Stimulated activated CD4-positive, alpha-beta T cell treated with anti-CD3 and anti-CD28 coated beads, TNF-alpha, amount 100 ng/mL, for 48 hours (primary cell): ENCODE measurements around the gene EIF1B.
"Not testable (repeated sequence)": the region's sequence is repeated elsewhere in the genome, so short reads cannot be mapped to it uniquely, and the experiment has no call there.

Experiments
- DNase-seq, 3 donors: peaks; one replicate each; pipeline ENCODE4 v3.0.0-alpha.2; 2020; ENCODE audit warnings: low read depth in 3 of 3

Gene EIF1B

DNA sequence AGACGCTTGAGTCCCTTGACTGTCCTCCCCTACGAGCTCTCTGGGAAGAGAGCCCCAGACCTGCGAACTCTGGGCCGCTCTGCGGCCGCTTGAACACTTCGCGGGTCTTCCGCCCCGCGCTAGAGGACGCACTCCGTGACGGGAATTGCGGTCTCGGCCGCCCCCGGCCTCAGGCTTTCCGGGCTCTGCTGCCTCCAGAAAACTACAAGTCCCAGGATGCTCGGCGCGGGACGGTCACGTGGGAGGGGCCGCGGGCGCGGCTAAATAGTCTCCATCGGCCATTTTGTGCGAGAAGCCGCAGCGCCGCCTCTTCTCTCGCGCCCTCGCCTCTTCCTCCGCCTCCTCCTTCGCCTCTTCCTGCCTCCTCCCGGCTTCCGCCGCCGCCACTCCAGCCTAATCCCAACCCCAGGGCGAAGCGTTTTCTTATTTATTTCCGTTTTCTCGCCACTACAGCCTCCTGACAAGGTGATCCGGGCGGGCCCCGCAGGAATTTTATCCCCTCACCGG, at the start of gene EIF1B:
Gene EIF1B (plus strand): TSS at position 290 of the 507 bp plus-strand sequence. CDS start 235 bp downstream, outside the sequence.
- DNase-seq = peak; percentile 96 to 97 (median 97)

DNA sequence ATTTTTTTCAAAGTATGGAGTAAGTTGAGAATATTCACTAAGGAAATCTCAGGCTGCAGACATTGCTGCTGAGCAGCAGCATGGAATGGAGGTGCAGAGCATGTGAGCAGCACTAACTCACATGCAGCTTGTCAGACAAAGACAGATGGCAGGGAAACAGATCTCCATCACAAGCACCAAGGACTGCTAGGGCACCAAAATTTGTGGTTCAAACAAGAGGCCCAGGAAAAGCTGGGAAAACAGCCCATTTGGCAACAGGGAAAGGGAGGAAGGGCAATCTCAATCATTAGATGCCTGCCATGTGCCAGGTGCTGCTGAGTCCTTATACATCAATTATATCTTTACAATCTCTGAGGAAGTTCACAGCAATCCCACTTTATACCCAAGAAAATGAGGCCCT, 47.2 kb upstream of the EIF1B start:
- no peak for DNase-seq

DNA sequence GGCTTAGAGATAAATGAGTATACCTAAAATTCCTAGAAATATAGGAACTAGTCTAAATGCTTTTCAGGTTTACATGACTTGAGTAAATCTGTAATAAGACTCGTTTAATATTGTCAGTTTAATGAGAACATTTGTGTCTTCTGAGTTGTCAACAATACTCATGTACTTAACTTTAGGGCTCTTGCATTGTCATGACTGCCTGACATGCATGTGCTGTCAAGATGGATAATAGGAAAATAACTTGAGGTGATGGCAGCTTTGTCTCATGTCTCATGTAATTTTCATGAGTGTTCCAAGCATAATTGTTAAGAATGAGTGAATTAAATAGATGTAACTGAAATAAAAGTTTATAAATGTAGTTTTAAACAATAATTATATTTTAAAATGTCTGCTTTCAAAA, 45.1 kb upstream of the EIF1B start:
- DNase-seq = no peak

DNA sequence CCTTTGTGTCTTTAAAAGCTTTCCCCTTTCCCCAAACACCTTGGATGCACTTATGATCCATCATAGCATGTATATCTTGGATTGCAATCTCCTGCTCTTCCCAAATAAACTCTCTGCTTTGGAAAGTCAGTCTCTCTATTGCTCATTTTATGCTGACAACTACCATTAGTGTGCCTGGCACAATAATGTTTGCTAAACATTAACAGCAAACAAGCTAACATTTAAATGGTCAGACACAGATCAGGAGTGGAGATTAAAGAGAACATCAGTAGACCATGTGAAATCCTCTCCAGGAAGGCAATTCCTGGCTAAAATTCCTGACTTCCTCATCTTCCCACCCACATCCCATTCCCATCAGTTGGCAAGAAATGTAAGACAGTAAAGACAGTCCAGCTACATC, 44.3 kb upstream of the EIF1B start:
- no peak for DNase-seq

GRCh38 chr3:40267937-40268724, 41.4 kb upstream of the EIF1B start:
- DNase-seq = no peak

GRCh38 chr3:40268802-40269524, 40.5 kb upstream of the EIF1B start:
- DNase-seq = no peak

DNA sequence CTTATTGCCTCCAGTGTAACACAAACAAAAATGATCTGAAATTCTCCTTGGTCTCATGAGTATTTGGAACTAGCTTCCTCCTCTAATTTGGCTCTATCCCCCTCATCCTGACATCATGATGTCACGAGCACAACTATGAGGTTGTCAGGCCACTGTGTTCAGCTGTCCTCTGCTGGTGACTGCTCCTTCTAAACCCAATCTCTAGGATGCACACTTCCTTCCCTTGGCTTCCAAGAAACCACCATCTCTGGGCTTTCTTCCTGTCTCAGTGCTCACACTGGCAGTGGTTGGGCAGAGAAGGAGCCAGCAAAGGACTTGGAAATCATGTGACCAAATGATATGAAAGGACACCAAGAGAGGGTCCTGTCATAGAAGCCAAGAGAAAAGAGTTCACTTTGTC, 30.7 kb upstream of the EIF1B start:
- no peak for DNase-seq

GRCh38 chr3:40281995-40282394, 27.5 kb upstream of the EIF1B start:
- no peak for DNase-seq

GRCh38 chr3:40283057-40283456, 26.4 kb upstream of the EIF1B start:
- not testable (repeated sequence) for DNase-seq

DNA sequence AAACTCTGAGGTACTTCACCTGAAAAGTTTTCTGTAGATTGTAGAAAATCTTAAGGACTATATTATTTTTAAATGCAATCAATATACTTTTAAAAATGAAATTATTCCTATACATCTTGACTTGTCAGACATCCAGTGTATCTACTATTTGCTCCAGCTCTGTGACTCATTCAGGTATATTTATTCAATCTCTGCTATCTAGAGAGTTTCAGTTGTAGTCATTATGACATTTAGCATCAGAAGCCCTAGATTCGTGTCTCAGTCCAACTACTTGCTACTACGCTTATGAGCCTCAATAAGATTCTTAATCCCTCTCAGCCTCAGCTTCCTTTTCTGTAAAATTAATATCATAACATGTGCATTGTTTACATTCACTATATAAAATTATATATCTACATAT, 22.3 kb upstream of the EIF1B start:
- DNase-seq = no peak

DNA sequence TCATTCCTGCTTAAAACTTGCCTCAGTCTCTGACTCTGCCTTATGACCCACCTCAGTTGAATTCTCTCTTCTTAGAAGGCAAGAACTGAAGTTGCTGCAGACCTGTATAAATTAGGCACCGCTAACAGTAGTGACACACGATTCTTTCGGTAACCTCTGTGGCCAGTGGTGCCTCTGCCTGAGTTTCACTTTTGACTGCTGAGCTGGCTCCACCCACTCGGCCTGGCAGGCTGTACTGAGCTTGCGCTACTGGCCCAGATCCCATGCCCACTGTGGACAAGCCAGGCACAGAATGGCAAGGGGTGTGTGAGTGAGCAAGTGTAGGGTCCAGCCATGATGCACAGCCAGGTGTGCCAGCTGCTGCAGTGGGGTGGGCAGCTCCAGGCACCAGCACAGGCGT, 19.1 kb upstream of the EIF1B start:
- DNase-seq = peak in 1 of 3 donors; percentile 2

DNA sequence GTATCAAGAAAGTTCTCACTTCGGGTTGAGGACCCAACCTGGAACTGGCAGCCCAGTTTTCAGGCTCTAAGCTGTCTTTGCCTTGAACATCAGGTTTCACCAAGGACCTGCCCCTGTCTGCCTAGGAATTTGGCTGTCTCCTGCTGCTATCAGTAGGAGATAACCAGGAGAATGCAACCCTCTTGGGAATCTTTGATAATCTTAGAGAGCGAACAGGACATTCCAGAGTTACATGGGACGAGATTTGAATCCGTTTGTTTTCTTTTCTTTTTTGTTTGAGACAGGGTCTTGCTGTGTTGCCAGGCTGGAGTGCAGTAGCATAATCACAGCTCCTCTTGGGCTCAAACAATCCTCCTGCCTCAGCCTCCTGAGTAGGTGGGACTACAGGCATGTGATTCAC, 18.0 kb upstream of the EIF1B start:
- DNase-seq = no peak

GRCh38 chr3:40292637-40293349, 16.7 kb upstream of the EIF1B start:
- DNase-seq = no peak

DNA sequence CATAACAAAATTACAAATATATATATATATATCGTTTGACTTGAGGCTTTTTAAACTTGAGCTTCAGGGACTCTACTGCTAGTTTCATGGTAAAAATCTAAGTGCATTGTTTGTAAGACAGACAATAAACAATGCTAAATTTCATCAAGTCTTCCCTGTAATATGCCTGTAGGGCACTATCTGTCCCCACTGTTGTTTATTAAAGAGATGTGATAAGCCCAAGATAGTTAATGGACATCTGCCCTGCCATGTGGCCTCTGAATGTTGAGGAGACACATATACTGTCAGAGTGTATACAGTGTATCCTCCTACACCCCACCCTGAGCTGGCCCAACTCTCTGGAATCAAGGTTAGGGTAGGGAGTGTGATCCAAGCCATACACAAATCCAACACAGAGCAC, 15.1 kb upstream of the EIF1B start:
- no peak for DNase-seq

- DNase-seq = no peak
Measured at GRCh38 chr3:40298075-40298474, 11.4 kb upstream of the EIF1B start.

- DNase-seq = no peak
Measured at GRCh38 chr3:40299130-40299720, 10.3 kb upstream of the EIF1B start.

DNA sequence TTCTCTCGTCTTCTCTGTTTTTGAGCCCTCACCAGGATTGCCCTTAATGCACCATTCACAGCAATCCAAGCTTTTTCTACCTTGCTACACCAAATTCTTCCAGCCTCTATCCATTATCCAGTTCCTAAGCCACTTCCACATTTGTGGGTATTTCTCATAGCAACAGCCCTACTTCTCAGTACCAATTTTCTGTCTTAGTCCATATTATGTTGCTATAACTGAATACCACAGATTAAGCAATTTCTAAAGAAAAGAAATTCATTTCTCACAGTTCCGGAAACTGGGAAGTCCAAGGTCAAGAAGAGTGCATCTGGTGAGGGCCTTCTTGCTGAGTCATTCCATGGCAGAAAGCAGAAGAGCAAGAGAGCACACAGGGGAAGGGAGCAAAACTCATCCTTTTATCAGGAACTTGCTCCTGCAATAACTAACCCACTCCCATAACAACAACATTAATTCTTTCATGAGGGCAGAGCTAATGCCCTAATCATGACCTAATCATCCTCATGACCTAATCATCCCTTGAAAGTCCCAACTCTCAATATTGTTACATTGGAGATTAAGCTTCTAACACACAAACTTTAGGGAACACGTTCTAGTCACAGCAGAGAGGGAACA, 9.7 kb upstream of the EIF1B start:
- no peak for DNase-seq

DNA sequence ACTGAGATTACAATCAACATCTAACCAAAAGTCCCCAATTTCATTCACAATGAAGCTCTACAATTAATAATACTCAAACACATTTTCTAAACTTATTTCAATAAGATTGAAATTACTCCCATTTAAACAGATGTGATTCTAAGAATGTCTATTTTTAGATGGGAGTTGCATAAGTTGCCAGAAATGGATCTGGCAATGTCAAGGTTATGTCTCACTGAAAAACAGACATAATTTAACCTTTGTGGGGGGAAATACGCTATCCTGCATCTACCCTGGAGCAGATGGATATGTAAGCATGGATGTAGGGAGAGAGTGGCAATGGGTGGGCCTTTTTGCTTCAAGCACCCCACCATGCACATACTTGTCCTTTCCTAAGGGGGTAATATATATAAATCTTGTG, 6.7 kb upstream of the EIF1B start:
- no peak for DNase-seq

- DNase-seq = no peak
Measured at GRCh38 chr3:40304352-40304751, 5.2 kb upstream of the EIF1B start.

DNA sequence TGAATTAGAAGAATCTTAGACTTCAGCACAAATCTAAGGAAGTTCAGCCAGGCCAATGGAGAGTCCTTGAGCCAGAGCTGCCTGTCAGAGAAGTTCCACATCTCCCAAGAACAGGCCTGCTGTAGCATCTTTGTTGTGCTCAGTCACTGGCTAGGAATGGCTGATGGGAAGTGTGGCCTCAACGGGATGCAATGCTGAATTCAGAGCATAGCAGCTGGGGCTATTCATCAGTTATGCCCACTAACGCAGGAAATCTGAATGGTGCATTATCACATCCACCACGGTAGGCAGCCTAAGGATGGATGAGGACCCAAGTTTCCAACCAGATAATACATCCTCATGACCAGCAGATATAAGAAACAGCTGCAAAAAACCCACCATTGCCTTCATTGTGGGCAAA, 3.2 kb upstream of the EIF1B start:
- DNase-seq = no peak

DNA sequence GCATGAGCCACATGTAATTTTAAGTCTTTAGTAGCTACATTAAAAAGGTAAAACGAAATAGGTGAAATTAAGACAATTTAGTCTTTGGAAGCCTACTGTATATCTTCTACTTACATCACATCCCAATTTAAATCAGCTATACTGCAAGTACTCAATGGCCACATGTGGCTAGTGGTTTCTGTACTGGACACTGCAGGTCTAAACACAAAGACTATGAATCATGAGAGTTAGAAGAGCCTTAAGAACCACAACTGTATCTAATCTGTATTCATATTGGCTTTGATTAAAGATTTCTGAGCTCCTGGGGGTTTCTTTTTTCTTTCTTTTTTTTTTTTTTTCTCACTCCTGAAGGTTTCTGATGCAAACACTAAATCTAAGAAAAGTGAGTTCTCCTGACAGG, 2.3 kb upstream of the EIF1B start:
- no peak for DNase-seq
